ENCODE data around the gene CSAG3.
"Not testable (repeated sequence)": the region's sequence is repeated elsewhere in the genome, so short reads cannot be mapped to it uniquely, and the experiment has no call there.

GRCh38 chrX:152787062-152787461 lies 28.0 kb downstream of the CSAG3 start:
- TF ChIP-seq, protein P1, sequence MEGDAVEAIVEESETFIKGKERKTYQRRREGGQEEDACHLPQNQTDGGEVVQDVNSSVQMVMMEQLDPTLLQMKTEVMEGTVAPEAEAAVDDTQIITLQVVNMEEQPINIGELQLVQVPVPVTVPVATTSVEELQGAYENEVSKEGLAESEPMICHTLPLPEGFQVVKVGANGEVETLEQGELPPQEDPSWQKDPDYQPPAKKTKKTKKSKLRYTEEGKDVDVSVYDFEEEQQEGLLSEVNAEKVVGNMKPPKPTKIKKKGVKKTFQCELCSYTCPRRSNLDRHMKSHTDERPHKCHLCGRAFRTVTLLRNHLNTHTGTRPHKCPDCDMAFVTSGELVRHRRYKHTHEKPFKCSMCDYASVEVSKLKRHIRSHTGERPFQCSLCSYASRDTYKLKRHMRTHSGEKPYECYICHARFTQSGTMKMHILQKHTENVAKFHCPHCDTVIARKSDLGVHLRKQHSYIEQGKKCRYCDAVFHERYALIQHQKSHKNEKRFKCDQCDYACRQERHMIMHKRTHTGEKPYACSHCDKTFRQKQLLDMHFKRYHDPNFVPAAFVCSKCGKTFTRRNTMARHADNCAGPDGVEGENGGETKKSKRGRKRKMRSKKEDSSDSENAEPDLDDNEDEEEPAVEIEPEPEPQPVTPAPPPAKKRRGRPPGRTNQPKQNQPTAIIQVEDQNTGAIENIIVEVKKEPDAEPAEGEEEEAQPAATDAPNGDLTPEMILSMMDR (IDR thresholded peaks at IDR 0.05; ENCODE audit: low read length): not testable (repeated sequence)
- not testable (repeated sequence) for TF ChIP-seq EZH2 (optimal IDR thresholded peaks at IDR 0.05; ENCODE audit: low read depth, low read length)
